Small intestine (tissue), 7 donors: ENCODE measurements around the gene IRS1. TPM values are rescaled to one million over a fixed set of nuclear protein-coding genes. Genes with fewer than 3 reads are reported as not detected.

Experiments
- DNase-seq, 2 donors: peaks; one replicate each; pipeline versions ENCODE4 v3.0.0 to v3.0.0-alpha.2; 2013
- FAIRE-seq: peaks from 2 replicates; lab custom pipeline; 2012; peaks lifted over from hg19 to GRCh38; lab: Jason Lieb, UNC
- H3K27ac ChIP-seq, 3 donors: one replicate each; pipeline ENCODE4 v1.5.1; 2013; ENCODE audit warnings: low read length in 2 of 3, mild to moderate bottlenecking in 2 of 3, control low read depth in 1 of 3, inconsistent platforms in 1 of 3, low read depth in 1 of 3, moderate library complexity in 1 of 3
- H3K27me3 ChIP-seq, 3 donors: one replicate each; pipeline ENCODE4 v1.6.1; 2013; ENCODE audit warnings: low read length in 3 of 3, inconsistent platforms in 1 of 3; ENCODE audit not compliant: control insufficient read depth in 3 of 3, insufficient read depth in 3 of 3
- H3K36me3 ChIP-seq, 3 donors: one replicate each; pipeline ENCODE4 v1.6.1; 2013; ENCODE audit warnings: low read length in 3 of 3, inconsistent platforms in 1 of 3, low read depth in 1 of 3, mild to moderate bottlenecking in 1 of 3, moderate library complexity in 1 of 3; ENCODE audit not compliant: control insufficient read depth in 3 of 3, insufficient read depth in 2 of 3
- H3K4me1 ChIP-seq, 3 donors: one replicate each; pipeline ENCODE4 v1.6.1; 2013; ENCODE audit warnings: low read length in 2 of 3, inconsistent platforms in 1 of 3, low read depth in 1 of 3, mild to moderate bottlenecking in 1 of 3, moderate library complexity in 1 of 3; ENCODE audit not compliant: control insufficient read depth in 3 of 3, insufficient read depth in 2 of 3
- H3K4me3 ChIP-seq, 3 donors: one replicate each; pipeline ENCODE4 v1.5.1; 2013; ENCODE audit warnings: low read length in 3 of 3, control low read depth in 1 of 3, inconsistent platforms in 1 of 3, low read depth in 1 of 3, mild to moderate bottlenecking in 1 of 3, moderate library complexity in 1 of 3
- H3K9me3 ChIP-seq, 2 donors: one replicate each; pipeline ENCODE4 v1.6.1; 2013; ENCODE audit warnings: low read depth in 1 of 2, low read length in 1 of 2; ENCODE audit not compliant: control insufficient read depth in 2 of 2, insufficient read depth in 1 of 2
- WGBS, 3 donors: extraction: QIAGEN DNeasy Blood & Tissue Kit; methylation state at CpG; one replicate each; pipeline ENCODE4 v1.1.7; 2013; 5-methylcytosine and 5-hydroxymethylcytosine counted together
- polyA plus RNA-seq, 4 donors: library from polyadenylated mRNA; stranded (reverse) in 3 of 4; unstranded in 1 of 4; fragments of 200-250 nt in 3 of 4; fragments of 120-200 nt in 1 of 4; gene quantifications; one replicate each; pipeline versions ENCODE4 v1.2.1 to v1.2.3, GENCODE V29; 2013
- donor health status: healthy with polysubstance abuse.
- donor health status: control.
- donor health status: control.
- donor health status: Bipolar disorder and iron deficiency.
- donor health status: healthy.

The IRS1 gene
- polyA plus RNA-seq, 4 donors, result 1.6 to 23.1 (median 5.2) TPM

- Histone ChIP-seq H3K27ac (no peak overlapping the region), H3K27me3 (no peaks in the 10 kb centered on the region), H3K4me3 (no peak overlapping the region), H3K9me3 (peaks cover 0 to 3% of the 10 kb centered on the region in 2 donors), H3K36me3 (peaks cover 0 to 17% (median 0%) of the 10 kb centered on the region in 3 donors), H3K4me1 (peaks cover 0 to 3% (median 2%) of the 10 kb centered on the region in 3 donors)
- no peak for DNase-seq
- 85 to 91% (median 90%) methylated on average over 1 of the region's 1 CpG for WGBS, 3 donors
- FAIRE-seq, result no peak
These were observed 19.2 kb downstream of the IRS1 start for GRCh38 chr2:226780431-226780830.

GRCh38 chr2:226777611-226778010 lies 22.0 kb downstream of the IRS1 start:
- H3K36me3 ChIP-seq, result peaks cover 0 to 9% (median 3%) of the 10 kb centered on the region in 3 donors
- H3K4me3 ChIP-seq, result no peak overlapping the region
- DNase-seq (no peak), FAIRE-seq (no peak)
- 85 to 88% (median 86%) methylated on average over 4 of the region's 4 CpGs for WGBS, 3 donors
- no peaks in the 10 kb centered on the region for H3K9me3 ChIP-seq
- H3K27me3 ChIP-seq, result no peaks in the 10 kb centered on the region
- H3K27ac ChIP-seq, result no peak overlapping the region
- peaks cover 0 to 15% (median 7%) of the 10 kb centered on the region in 3 donors for H3K4me1 ChIP-seq

DNA sequence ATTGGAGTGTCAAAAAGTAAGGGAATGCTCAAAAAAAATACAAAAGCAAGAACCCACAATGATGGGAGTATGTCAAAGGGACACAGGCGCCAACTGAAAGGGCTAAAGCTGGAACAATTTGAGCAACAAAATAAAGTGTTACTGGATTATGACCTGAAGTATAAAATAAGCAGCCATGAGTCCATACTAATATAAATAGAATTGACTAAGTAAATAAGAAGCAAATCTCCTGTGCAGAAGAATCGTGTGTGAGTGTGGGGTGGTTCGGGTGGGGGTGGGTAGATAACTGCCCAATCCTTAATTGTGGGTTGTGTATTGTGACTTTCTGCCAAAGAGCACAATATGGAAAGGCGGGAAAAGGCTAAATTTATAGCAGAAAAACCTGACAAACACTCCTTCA lies 23.5 kb downstream of the IRS1 start:
- H3K36me3 ChIP-seq, result peaks cover 0 to 7% (median 3%) of the 10 kb centered on the region in 3 donors
- no peak for FAIRE-seq
- H3K27me3 ChIP-seq, result no peaks in the 10 kb centered on the region
- H3K4me1 ChIP-seq, result peaks cover 2 to 22% (median 11%) of the 10 kb centered on the region in 3 donors
- H3K27ac ChIP-seq, result no peak overlapping the region
- no peaks in the 10 kb centered on the region for H3K9me3 ChIP-seq
- 93 to 96% (median 94%) methylated on average over 4 of the region's 4 CpGs for WGBS, 3 donors
- H3K4me3 ChIP-seq, result no peak overlapping the region
- DNase-seq, result no peak

GRCh38 chr2:226775032-226775509 lies 24.5 kb downstream of the IRS1 start:
- 96 to 98% (median 97%) methylated on average over 3 of the region's 3 CpGs for WGBS, 3 donors
- H3K9me3 ChIP-seq, result no peaks in the 10 kb centered on the region
- no peaks in the 10 kb centered on the region for H3K27me3 ChIP-seq
- H3K36me3 ChIP-seq, result peaks cover 0 to 10% (median 3%) of the 10 kb centered on the region in 3 donors
- no peak overlapping the region for H3K27ac ChIP-seq
- DNase-seq (no peak), FAIRE-seq (no peak)
- no peak overlapping the region for H3K4me3 ChIP-seq
- peaks cover 5 to 27% (median 15%) of the 10 kb centered on the region in 3 donors for H3K4me1 ChIP-seq

DNA sequence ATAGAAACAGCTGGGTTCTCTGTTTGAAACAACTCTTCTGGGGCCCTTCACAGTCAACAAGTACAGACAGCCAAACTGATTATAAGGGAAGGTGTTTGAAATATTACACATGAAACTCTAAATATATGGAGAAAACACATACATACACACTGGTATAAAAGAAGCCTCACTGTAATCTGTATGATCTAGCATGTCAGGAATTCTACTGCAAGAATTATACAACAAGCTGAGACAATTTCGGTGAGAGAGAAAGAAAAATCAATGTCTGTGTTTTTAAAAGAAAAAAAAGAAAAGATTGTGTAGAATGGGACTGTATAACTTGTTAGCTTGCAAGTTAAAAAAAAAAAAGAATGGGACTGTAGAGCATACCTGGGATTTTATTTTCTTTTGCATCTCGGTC lies 26.3 kb downstream of the IRS1 start:
- peak overlapping the region in 2 of 3 donors; percentile 59 to 67 for H3K27ac ChIP-seq
- peaks cover 5 to 27% (median 15%) of the 10 kb centered on the region in 3 donors for H3K4me1 ChIP-seq
- DNase-seq (no peak), FAIRE-seq (no peak)
- no peaks in the 10 kb centered on the region for H3K27me3 ChIP-seq
- no peaks in the 10 kb centered on the region for H3K9me3 ChIP-seq
- 52 to 72% (median 58%) methylated on average over 2 of the region's 2 CpGs for whole genome bisulfite sequencing, 3 donors
- no peak overlapping the region for H3K4me3 ChIP-seq
- H3K36me3 ChIP-seq, result peaks cover 0 to 13% (median 3%) of the 10 kb centered on the region in 3 donors

DNA sequence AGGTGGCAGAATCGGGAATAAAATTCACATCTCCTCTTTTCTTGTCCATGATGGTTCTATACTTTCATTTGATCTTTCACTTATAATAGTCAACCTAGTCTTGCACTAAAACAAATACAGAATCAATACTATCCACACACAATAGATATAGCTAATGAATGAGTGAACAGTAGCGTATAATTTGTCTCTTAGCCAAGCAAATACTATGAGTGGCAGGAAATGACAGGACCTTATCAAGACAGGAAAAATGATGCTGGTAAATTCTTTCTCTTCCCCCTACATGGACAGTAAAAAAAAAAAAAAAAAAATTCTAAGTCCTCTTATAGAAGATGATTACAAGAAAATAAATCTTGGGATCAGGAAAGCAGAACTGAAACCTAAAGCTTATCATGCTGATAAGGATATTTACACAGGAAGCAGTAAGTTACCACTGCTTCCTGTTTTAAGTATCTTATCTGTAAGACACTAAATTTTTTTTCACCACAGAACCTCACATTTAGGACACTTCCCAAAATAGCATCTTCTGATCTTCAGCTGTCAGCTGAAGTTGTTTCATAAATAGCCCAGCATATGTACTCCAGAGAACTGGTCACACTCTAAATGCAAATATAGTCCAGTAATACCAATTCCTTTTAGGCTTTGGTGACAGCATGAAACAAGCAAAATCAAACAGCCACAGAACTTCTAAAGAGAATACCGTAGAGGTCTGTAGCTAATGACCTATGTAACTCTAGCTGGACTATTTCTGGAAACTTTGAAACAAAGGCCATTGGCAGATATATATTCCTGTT lies 27.0 kb downstream of the IRS1 start:
- H3K27ac ChIP-seq, result peak overlapping the region in 1 of 3 donors; percentile 59
- no peak overlapping the region for H3K4me3 ChIP-seq
- FAIRE-seq (peak; percentile 81), DNase-seq (peak; percentile 68 to 76)
- H3K36me3 ChIP-seq, result peaks cover 0 to 13% (median 3%) of the 10 kb centered on the region in 3 donors
- 6 to 17% (median 8%) methylated on average over 3 of the region's 3 CpGs for WGBS, 3 donors
- H3K4me1 ChIP-seq, result peaks cover 5 to 27% (median 15%) of the 10 kb centered on the region in 3 donors
- no peaks in the 10 kb centered on the region for H3K9me3 ChIP-seq
- H3K27me3 ChIP-seq, result no peaks in the 10 kb centered on the region

- H3K4me3 ChIP-seq, result no peak overlapping the region
- peak overlapping the region in 1 of 3 donors; percentile 52 for H3K27ac ChIP-seq
- H3K27me3 ChIP-seq, result no peaks in the 10 kb centered on the region
- H3K36me3 ChIP-seq, result peaks cover 0 to 9% (median 3%) of the 10 kb centered on the region in 3 donors
- peaks cover 5 to 27% (median 15%) of the 10 kb centered on the region in 3 donors for H3K4me1 ChIP-seq
- H3K9me3 ChIP-seq, result no peaks in the 10 kb centered on the region
- DNase-seq (peak; percentile 24 to 45), FAIRE-seq (no peak)
- WGBS, 3 donors, result 42 to 66% (median 58%) methylated on average over 6 of the region's 6 CpGs
These were observed 28.6 kb downstream of the IRS1 start for GRCh38 chr2:226771067-226771466.

DNA sequence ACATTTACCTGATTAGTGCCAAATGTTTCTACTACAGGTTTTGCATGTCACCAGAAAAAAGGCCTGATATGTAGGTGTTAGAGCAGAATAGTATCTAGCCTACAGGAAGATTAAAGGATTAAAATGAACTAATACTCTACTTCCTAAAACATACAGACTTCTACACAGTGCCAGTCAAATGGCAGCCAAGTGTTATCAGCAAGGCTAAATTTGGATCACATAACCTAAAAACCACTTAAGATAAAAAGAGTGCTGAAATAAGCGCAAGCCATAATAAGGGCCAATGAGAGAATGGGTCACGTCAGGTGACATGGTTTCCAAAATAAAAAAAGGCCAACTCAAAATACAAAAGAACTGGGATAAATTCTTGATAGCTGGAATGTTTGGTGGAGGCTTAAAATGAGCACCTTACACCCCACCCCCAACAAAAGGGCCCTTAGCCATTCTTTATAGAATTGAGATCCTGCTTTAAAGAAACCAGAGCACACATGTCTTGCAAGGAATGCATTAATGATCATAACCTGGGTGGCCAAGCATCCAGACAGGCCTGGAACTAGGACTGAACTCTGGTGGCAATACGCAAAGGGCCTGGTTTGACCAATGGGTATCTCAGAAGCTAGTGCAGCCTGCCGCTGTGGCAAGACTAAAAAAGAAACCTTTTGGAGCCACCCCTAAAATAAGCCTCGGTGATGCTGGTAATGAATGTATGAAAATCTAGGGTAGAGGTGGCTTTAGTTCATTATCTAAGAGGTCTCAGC lies 32.4 kb downstream of the IRS1 start:
- H3K9me3 ChIP-seq, result no peaks in the 10 kb centered on the region
- 93 to 96% (median 96%) methylated on average over 5 of the region's 5 CpGs for WGBS, 3 donors
- H3K27ac ChIP-seq, result no peak overlapping the region
- FAIRE-seq, result no peak
- no peaks in the 10 kb centered on the region for H3K27me3 ChIP-seq
- no peak for DNase-seq
- H3K36me3 ChIP-seq, result peaks cover 0 to 16% (median 0%) of the 10 kb centered on the region in 3 donors
- no peak overlapping the region for H3K4me3 ChIP-seq
- H3K4me1 ChIP-seq, result peaks cover 5 to 13% (median 10%) of the 10 kb centered on the region in 3 donors
